ENCODE results near the gene IQGAP3.
"Not testable (repeated sequence)": the region's sequence is repeated elsewhere in the genome, so short reads cannot be mapped to it uniquely, and the experiment has no call there.

Gene IQGAP3

GRCh38 chr1:156593661-156593989 is 21.3 kb upstream of the IQGAP3 start:
- no peak for DNase-seq

- DNase-seq, result no peak
These were observed 20.7 kb upstream of the IQGAP3 start for GRCh38 chr1:156592910-156593660.

GRCh38 chr1:156592158-156592909 is 20.0 kb upstream of the IQGAP3 start:
- no peak for DNase-seq

- no peak for DNase-seq
These were observed 19.2 kb upstream of the IQGAP3 start, which contains the start of gene NAXE for GRCh38 chr1:156591432-156592157. Gene NAXE, plus strand, starts transcription at chr1:156591776. Its CDS starts 29 bp downstream, at chr1:156591805.

GRCh38 chr1:156591181-156591431 is 18.7 kb upstream of the IQGAP3 start:
- no peak for DNase-seq

- DNase-seq, result no peak
These were observed 18.2 kb upstream of the IQGAP3 start for GRCh38 chr1:156590326-156591180.

- no peak for DNase-seq
These were observed 17.2 kb upstream of the IQGAP3 start for GRCh38 chr1:156589546-156589945.

- DNase-seq, result not testable (repeated sequence)
These were observed 15.6 kb upstream of the IQGAP3 start for GRCh38 chr1:156587927-156588326.

- DNase-seq, result no peak
These were observed 14.6 kb upstream of the IQGAP3 start for GRCh38 chr1:156586892-156587477.

GRCh38 chr1:156586323-156586722 is 14.0 kb upstream of the IQGAP3 start:
- no peak for DNase-seq

GRCh38 chr1:156584813-156585212 is 12.4 kb upstream of the IQGAP3 start:
- DNase-seq, result no peak

GRCh38 chr1:156583821-156584622 is 11.7 kb upstream of the IQGAP3 start:
- DNase-seq, result peak; percentile 26

GRCh38 chr1:156582388-156583017 is 10.1 kb upstream of the IQGAP3 start:
- no peak for DNase-seq

GRCh38 chr1:156581661-156582387 is 9.5 kb upstream of the IQGAP3 start:
- DNase-seq, result no peak

- peak; percentile 77 for DNase-seq
These were observed 7.1 kb upstream of the IQGAP3 start, which contains the start of gene TTC24 for GRCh38 chr1:156579472-156579871. Gene TTC24, plus strand, starts transcription at chr1:156579723. Its CDS starts 1,642 bp downstream, at chr1:156581365.

- no peak for DNase-seq
These were observed 5.7 kb upstream of the IQGAP3 start for GRCh38 chr1:156578055-156578454.

- DNase-seq, result no peak
These were observed 5.2 kb upstream of the IQGAP3 start for GRCh38 chr1:156577550-156577949.

GRCh38 chr1:156574039-156574633 is 1.8 kb upstream of the IQGAP3 start:
- no peak for DNase-seq

GRCh38 chr1:156572663-156573018 is 276 bp upstream of the IQGAP3 start:
- DNase-seq, result no peak

GRCh38 chr1:156571261-156571852 is 1.0 kb downstream of the IQGAP3 start:
- DNase-seq, result no peak
